Renal cortex interstitium (tissue), 11 donors: ENCODE results near the gene KRTAP9-1. TPM values are rescaled to one million over a fixed set of nuclear protein-coding genes. Genes with fewer than 3 reads are reported as not detected.
"Not testable (repeated sequence)": the region's sequence is repeated elsewhere in the genome, so short reads cannot be mapped to it uniquely, and the experiment has no call there.

Source experiments
- DNase-seq, 11 donors: peaks; one replicate each; pipeline ENCODE4 v3.0.0-alpha.2; 2013; ENCODE audit warnings: low read depth in 9 of 11, low spot score in 4 of 11; ENCODE audit errors: extremely low read depth in 1 of 11
- polyA plus RNA-seq, 3 donors: library from polyadenylated mRNA; unstranded; fragments of 120-200 nt; gene quantifications; one replicate each; pipeline ENCODE4 v1.2.1, GENCODE V29; 2013; ENCODE audit not compliant: insufficient read length in 3 of 3

KRTAP9-1 gene
- polyA plus RNA-seq, 3 donors = not detected

GRCh38 chr17:41177727-41178271 lies 11.9 kb upstream of the KRTAP9-1 start, which contains the start of gene KRTAP4-2:
TSS of gene KRTAP4-2 (minus strand) at chr17:41178221. CDS start at chr17:41178164, 57 bp downstream.
- DNase-seq = no peak

- no peak for DNase-seq
Observed at GRCh38 chr17:41178341-41178740, 11.3 kb upstream of the KRTAP9-1 start.

- DNase-seq = no peak
Observed at GRCh38 chr17:41178843-41179616, 10.7 kb upstream of the KRTAP9-1 start.

- DNase-seq = no peak
Observed at GRCh38 chr17:41184480-41184961, 5.2 kb upstream of the KRTAP9-1 start, which contains the start of gene KRTAP4-1. TSS of gene KRTAP4-1 (minus strand) at chr17:41184911. CDS start at chr17:41184854, 57 bp downstream.

- DNase-seq = no peak
Observed at GRCh38 chr17:41185001-41185400, 4.7 kb upstream of the KRTAP9-1 start.

- DNase-seq = no peak
Observed at GRCh38 chr17:41186872-41187271, 2.8 kb upstream of the KRTAP9-1 start.

GRCh38 chr17:41190328-41190727 lies 641 bp downstream of the KRTAP9-1 start:
- DNase-seq = no peak

- no peak for DNase-seq
Observed at GRCh38 chr17:41196068-41196467, 6.4 kb downstream of the KRTAP9-1 start.

GRCh38 chr17:41199421-41200078 lies 9.9 kb downstream of the KRTAP9-1 start:
- DNase-seq = no peak

GRCh38 chr17:41211845-41212466 lies 22.3 kb downstream of the KRTAP9-1 start:
- DNase-seq = no peak

GRCh38 chr17:41212524-41213169 lies 23.0 kb downstream of the KRTAP9-1 start:
- DNase-seq = no peak

- DNase-seq = no peak
Observed at GRCh38 chr17:41215681-41216080, 26.0 kb downstream of the KRTAP9-1 start.

GRCh38 chr17:41223821-41224220 lies 34.1 kb downstream of the KRTAP9-1 start:
- DNase-seq = no peak

GRCh38 chr17:41226051-41226450 lies 36.4 kb downstream of the KRTAP9-1 start:
- no peak for DNase-seq

- DNase-seq = not testable (repeated sequence)
Observed at GRCh38 chr17:41226598-41227095, 37.0 kb downstream of the KRTAP9-1 start, which contains the start of gene KRTAP9-2. TSS of gene KRTAP9-2 (plus strand) at chr17:41226648. CDS start at chr17:41226655, 7 bp downstream.

GRCh38 chr17:41230094-41230493 lies 40.4 kb downstream of the KRTAP9-1 start:
- no peak for DNase-seq

GRCh38 chr17:41231731-41232130 lies 42.0 kb downstream of the KRTAP9-1 start:
- DNase-seq = no peak

- not testable (repeated sequence) for DNase-seq
Observed at GRCh38 chr17:41232399-41233105, 42.9 kb downstream of the KRTAP9-1 start, which contains the start of gene KRTAP9-3. TSS of gene KRTAP9-3 (plus strand) at chr17:41232449. CDS start at chr17:41232502, 53 bp downstream.
